Lung (tissue), 12 donors: ENCODE data around the gene TRIM72. TPM values are rescaled to one million over a fixed set of nuclear protein-coding genes. Genes with fewer than 3 reads are reported as not detected.
A peak's percentile ranks its signal among the peaks of the same experiment; 100 is the strongest.

Experiments
- ATAC-seq: fragments of 200-7000 bp; cut with Tn5 transposase; one replicate; pipeline ENCODE4 v1.9.1; 2020; ENCODE audit warnings: moderate number of reproducible peaks; ENCODE audit not compliant: insufficient read depth, low FRiP score
- DNase-seq, 3 donors: peaks; one replicate each; pipeline ENCODE4 v3.0.0-alpha.2; 2013 to 2017
- H3K27ac ChIP-seq, 2 donors: one replicate each; pipeline ENCODE4 v1.5.1; 2013; ENCODE audit warnings: mild to moderate bottlenecking in 2 of 2, moderate library complexity in 2 of 2, control low read depth in 1 of 2, inconsistent platforms in 1 of 2, low read depth in 1 of 2, low read length in 1 of 2
- H3K27me3 ChIP-seq, 3 donors: one replicate each; pipeline ENCODE4 v1.5.1; 2013; ENCODE audit warnings: low read length in 2 of 3; ENCODE audit not compliant: control insufficient read depth in 3 of 3, insufficient read depth in 3 of 3
- H3K36me3 ChIP-seq, 4 donors: one replicate each; pipeline ENCODE4 v1.5.1; 2013; ENCODE audit warnings: low read length in 4 of 4, mild to moderate bottlenecking in 1 of 4, moderate library complexity in 1 of 4; ENCODE audit not compliant: control insufficient read depth in 4 of 4, insufficient read depth in 4 of 4
- H3K4me1 ChIP-seq, 5 donors: one replicate each; pipeline ENCODE4 v1.5.1; 2013; ENCODE audit warnings: low read length in 5 of 5, mild to moderate bottlenecking in 2 of 5, moderate library complexity in 1 of 5; ENCODE audit not compliant: control insufficient read depth in 5 of 5, insufficient read depth in 5 of 5
- H3K4me3 ChIP-seq: one replicate; pipeline ENCODE4 v1.5.1; 2013; ENCODE audit warnings: mild to moderate bottlenecking, control low read depth, moderate library complexity
- H3K9ac ChIP-seq, 2 donors: one replicate each; pipeline ENCODE4 v1.5.1; 2013; ENCODE audit warnings: low read length in 2 of 2, control low read depth in 1 of 2; ENCODE audit not compliant: insufficient read depth in 1 of 2
- H3K9me3 ChIP-seq, 4 donors: one replicate each; pipeline ENCODE4 v1.5.1; 2013; ENCODE audit warnings: low read length in 3 of 4, mild to moderate bottlenecking in 1 of 4, moderate library complexity in 1 of 4; ENCODE audit not compliant: control insufficient read depth in 4 of 4, insufficient read depth in 3 of 4
- WGBS, 2 donors: extraction: QIAGEN DNeasy Blood & Tissue Kit; methylation state at CpG; one replicate each; pipeline ENCODE4 v1.1.7; 2013; 5-methylcytosine and 5-hydroxymethylcytosine counted together
- polyA plus RNA-seq, 2 donors: library from polyadenylated mRNA; stranded (reverse); fragments of 200-250 nt; gene quantifications; one replicate each; pipeline ENCODE4 v1.2.1, GENCODE V29; 2013
- total RNA-seq, 2 donors: library from RNA; depleted of rRNA in 1 of 2; stranded (reverse); fragments of >200 nt in 1 of 2; gene quantifications; one replicate each; pipeline ENCODE4 v1.2.1, GENCODE V29; 2014 to 2021
- TF ChIP-seq, protein P1 (sequence below): IDR thresholded peaks from 2 replicates; pipeline ENCODE4 v1.5.1; 2012; ENCODE audit warnings: mild to moderate bottlenecking; ENCODE audit errors: control extremely low read depth, extremely low read depth
- donor health status: control.
- donor health status: control.
- donor health status: Bipolar disorder and iron deficiency.
- donor health status: healthy.
- donor health status: DM: yes; HTN: yes; CAD: no.

The TRIM72 gene
- total and polyA plus RNA-seq, 4 donors = 0.02 to 0.09 (median 0.03) TPM; not detected in 1

DNA sequence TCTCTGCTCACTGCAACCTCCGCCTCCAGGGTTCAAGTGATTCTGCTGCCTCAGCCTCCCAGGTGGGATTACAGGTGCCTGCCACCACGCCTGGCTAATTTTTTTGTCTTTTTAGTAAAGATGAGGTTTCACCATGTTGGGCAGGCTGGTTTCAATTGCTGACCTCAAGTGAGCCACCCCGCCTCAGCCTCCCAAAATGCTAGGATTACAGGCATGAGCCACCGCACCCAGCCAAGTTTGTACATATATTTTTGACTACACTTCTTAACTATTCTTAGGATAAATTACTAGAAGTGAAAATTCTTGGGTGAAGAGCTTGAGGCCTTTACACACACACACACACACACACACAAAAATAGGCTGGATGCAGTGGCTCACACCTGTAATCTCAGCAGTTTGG, 44.4 kb downstream of the TRIM72 start:
- peaks cover 0 to 3% (median 0%) of the 10 kb centered on the region in 4 donors for H3K9me3 ChIP-seq
- peaks cover 0 to 2% (median 0%) of the 10 kb centered on the region in 3 donors for H3K27me3 ChIP-seq
- no peak for ATAC-seq
- H3K36me3 ChIP-seq = no peaks in the 10 kb centered on the region
- no peak for DNase-seq
- no peak overlapping the region for H3K4me3 ChIP-seq
- TF ChIP-seq, protein P1, sequence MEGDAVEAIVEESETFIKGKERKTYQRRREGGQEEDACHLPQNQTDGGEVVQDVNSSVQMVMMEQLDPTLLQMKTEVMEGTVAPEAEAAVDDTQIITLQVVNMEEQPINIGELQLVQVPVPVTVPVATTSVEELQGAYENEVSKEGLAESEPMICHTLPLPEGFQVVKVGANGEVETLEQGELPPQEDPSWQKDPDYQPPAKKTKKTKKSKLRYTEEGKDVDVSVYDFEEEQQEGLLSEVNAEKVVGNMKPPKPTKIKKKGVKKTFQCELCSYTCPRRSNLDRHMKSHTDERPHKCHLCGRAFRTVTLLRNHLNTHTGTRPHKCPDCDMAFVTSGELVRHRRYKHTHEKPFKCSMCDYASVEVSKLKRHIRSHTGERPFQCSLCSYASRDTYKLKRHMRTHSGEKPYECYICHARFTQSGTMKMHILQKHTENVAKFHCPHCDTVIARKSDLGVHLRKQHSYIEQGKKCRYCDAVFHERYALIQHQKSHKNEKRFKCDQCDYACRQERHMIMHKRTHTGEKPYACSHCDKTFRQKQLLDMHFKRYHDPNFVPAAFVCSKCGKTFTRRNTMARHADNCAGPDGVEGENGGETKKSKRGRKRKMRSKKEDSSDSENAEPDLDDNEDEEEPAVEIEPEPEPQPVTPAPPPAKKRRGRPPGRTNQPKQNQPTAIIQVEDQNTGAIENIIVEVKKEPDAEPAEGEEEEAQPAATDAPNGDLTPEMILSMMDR = no peak
- WGBS, 2 donors = 87 to 89% methylated on average over 4 of the region's 4 CpGs
- H3K9ac ChIP-seq = no peak overlapping the region
- no peaks in the 10 kb centered on the region for H3K4me1 ChIP-seq
- no peak overlapping the region for H3K27ac ChIP-seq

DNA sequence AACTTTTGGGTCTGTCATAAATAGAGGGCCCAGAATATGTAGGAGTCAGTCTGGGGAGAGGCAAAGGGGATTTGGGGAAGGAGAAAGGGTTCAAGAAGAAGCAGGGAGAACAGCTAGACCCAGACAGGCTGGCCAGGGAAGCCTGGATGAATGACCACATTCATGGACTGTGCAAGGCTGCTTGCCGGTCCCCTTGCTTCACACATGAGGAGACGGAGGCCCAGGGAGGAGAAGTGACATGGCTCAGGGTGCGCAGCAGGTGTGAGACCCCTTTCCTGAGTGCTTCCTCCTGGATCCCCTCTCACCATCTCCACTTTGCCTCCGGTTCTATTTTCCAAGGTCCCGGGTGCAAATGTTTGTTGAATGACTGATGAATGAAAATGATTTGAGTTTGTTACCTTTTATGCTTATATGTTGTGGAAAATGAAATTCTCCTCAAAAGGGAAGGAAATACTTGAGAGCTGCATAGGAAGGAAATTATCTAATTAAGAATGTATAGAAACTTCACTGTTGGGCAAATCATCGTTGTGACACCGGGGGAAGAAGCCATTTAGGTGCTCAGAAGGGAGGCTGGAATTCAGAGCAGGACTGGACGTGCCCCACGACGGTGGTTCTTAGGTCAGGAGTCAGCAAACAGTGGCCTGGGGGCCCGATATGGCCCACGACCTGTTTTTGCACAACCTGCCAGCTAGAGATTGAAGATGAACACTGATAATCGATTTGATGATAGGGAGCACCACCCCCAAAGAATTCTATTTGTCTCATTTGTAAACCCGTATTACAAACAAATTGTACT, 46.4 kb downstream of the TRIM72 start:
- H3K4me1 ChIP-seq = no peaks in the 10 kb centered on the region
- peaks cover 0 to 2% (median 0%) of the 10 kb centered on the region in 3 donors for H3K27me3 ChIP-seq
- WGBS, 2 donors = 37 to 47% methylated on average over 14 of the region's 14 CpGs
- H3K4me3 ChIP-seq = peak overlapping the region; percentile 45
- H3K9me3 ChIP-seq = peaks cover 0 to 3% (median 0%) of the 10 kb centered on the region in 4 donors
- TF ChIP-seq, protein P1 = no peak
- no peak overlapping the region for H3K9ac ChIP-seq
- H3K27ac ChIP-seq = peak overlapping the region in 1 of 2 donors; percentile 40
- ATAC-seq (no peak), DNase-seq (no peak)
- no peaks in the 10 kb centered on the region for H3K36me3 ChIP-seq

DNA sequence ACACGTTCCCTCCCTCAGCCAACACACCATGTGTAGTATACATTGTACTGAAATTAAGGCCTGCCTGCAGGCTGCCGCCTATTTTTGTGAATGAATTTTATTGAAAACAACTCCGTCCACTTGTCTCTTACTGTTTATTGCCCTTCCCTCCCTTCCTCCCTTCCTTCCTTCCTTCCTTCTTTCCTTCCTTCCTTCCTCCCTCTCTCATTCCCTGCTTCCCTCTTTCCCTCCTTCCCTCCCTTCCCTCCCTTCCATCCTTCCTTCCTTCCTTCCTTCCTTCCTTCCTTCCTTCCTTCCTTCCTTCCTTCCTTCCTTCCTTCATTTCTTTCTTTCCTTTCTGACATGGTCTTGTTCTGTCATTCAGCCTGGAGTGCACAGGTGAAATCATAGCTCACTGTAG, 48.2 kb downstream of the TRIM72 start:
- 68 to 69% methylated on average over 3 of the region's 3 CpGs for WGBS, 2 donors
- Histone ChIP-seq H3K27ac (no peak overlapping the region), H3K4me3 (no peak overlapping the region)

More for the DNA sequence above, 48.2 kb downstream of the TRIM72 start:
- ATAC-seq (no peak), DNase-seq (no peak)
- peaks cover 0 to 2% (median 0%) of the 10 kb centered on the region in 5 donors for H3K4me1 ChIP-seq
- no peaks in the 10 kb centered on the region for H3K36me3 ChIP-seq
- H3K9ac ChIP-seq = no peak overlapping the region
- TF ChIP-seq, protein P1 = no peak
- peaks cover 0 to 2% (median 0%) of the 10 kb centered on the region in 3 donors for H3K27me3 ChIP-seq
- H3K9me3 ChIP-seq = no peaks in the 10 kb centered on the region
